Femur (tissue), 1 donor: ENCODE measurements around the gene RAB44.

ENCODE experiments used
- DNase-seq: peaks from one replicate; pipeline ENCODE4 v3.0.0-alpha.2; 2017

The RAB44 gene

GRCh38 chr6:36734486-36735060, 36.9 kb downstream of the RAB44 start:
- no peak for DNase-seq

- peak; percentile 95 for DNase-seq
These were observed 37.8 kb downstream of the RAB44 start for GRCh38 chr6:36735110-36736071.

- DNase-seq: no peak
These were observed 39.6 kb downstream of the RAB44 start for GRCh38 chr6:36737043-36737785.

- DNase-seq: no peak
These were observed 40.5 kb downstream of the RAB44 start for GRCh38 chr6:36738108-36738507.

- no peak for DNase-seq
These were observed 42.6 kb downstream of the RAB44 start for GRCh38 chr6:36739947-36740817.

- DNase-seq: no peak
These were observed 43.2 kb downstream of the RAB44 start for GRCh38 chr6:36740818-36741179.

- DNase-seq: no peak
These were observed 44.5 kb downstream of the RAB44 start for GRCh38 chr6:36742146-36742545.

- no peak for DNase-seq
These were observed 45.4 kb downstream of the RAB44 start for GRCh38 chr6:36743032-36743431.

- no peak for DNase-seq
These were observed 46.1 kb downstream of the RAB44 start for GRCh38 chr6:36743538-36744303.

- no peak for DNase-seq
These were observed 46.7 kb downstream of the RAB44 start for GRCh38 chr6:36744304-36744673.

- no peak for DNase-seq
These were observed 47.7 kb downstream of the RAB44 start for GRCh38 chr6:36745283-36745682.

GRCh38 chr6:36745836-36746235, 48.2 kb downstream of the RAB44 start:
- DNase-seq: no peak

GRCh38 chr6:36746251-36746650, 48.6 kb downstream of the RAB44 start:
- DNase-seq: no peak

- no peak for DNase-seq
These were observed 52.3 kb downstream of the RAB44 start for GRCh38 chr6:36749829-36750489.

- no peak for DNase-seq
These were observed 53.5 kb downstream of the RAB44 start for GRCh38 chr6:36751091-36751490.

GRCh38 chr6:36751833-36752186, 54.2 kb downstream of the RAB44 start:
- DNase-seq: no peak

- DNase-seq: no peak
These were observed 54.7 kb downstream of the RAB44 start for GRCh38 chr6:36752187-36752885.

- DNase-seq: no peak
These were observed 55.4 kb downstream of the RAB44 start for GRCh38 chr6:36752886-36753506.

- no peak for DNase-seq
These were observed 56.2 kb downstream of the RAB44 start for GRCh38 chr6:36753671-36754405.
